ENCODE results near the gene SPATA9. TPM values are rescaled to one million over a fixed set of nuclear protein-coding genes. Genes with fewer than 3 reads are reported as not detected.

SPATA9 gene
- total and polyA plus RNA-seq, 2 of the 13 experiments (the other 11 are each of a cell fraction or from before 2014, with no cell fraction given): not detected

- peak overlapping the region; percentile 26 for H3K4me2 ChIP-seq (ENCODE audit: low read depth, low read length)
- WGBS (ENCODE audit: low lambda C conversion rate): under 1% methylated on average over 3 of the region's 3 CpGs
- H3K79me2 ChIP-seq (ENCODE audit: insufficient read depth, low read length): no peaks in the 10 kb centered on the region
- peak; percentile 86 for FAIRE-seq
- no peaks in the 10 kb centered on the region for H3K27me3 ChIP-seq (ENCODE audit: control insufficient read depth in 1 of 2, insufficient read depth in 2 of 2, low read length in 2 of 2)
- POLR2A ChIA-PET: interaction anchor here (1.3 kb wide), 1 partner anchor 66 kb away, joined by 3 read pairs; the partner anchor contains the start of gene RHOBTB3
- BruUV-seq (replicated peaks): no TSS peak
- H3K27ac ChIP-seq (ENCODE audit: extremely low read length, insufficient read depth, low read length): no peak overlapping the region
- intact Hi-C loops (cut with micrococcal nuclease; ENCODE audit: unreplicated experiment) (loop anchor here (1.0 to 2.0 kb wide), 3 partner anchors 67 to 183 kb away; partner anchors contain the start of gene RHOBTB3), in situ Hi-C loops (cut with HindIII; ENCODE audit: extremely low pct_ligation_motif_present, low pct_unique_long_range_greater_than_20kb) (no loop called here)
- no peak overlapping the region for H3K4me3 ChIP-seq (replicated peaks in 1 of 3; ENCODE audit: insufficient read depth in 1 of 3, low read depth in 2 of 3, low read length in 3 of 3)
- peak; percentile 43; the same call in 1 of the 3 replicates for ATAC-seq
- no peaks in the 10 kb centered on the region for H4K20me1 ChIP-seq (ENCODE audit: insufficient read depth, low read length)
- H3K4me1 ChIP-seq (ENCODE audit: insufficient read depth, low read length): peaks cover 6% of the 10 kb centered on the region; the same call in 1 of the 2 replicates
- CTCF ChIA-PET (ENCODE audit: low intra/inter-chr PET ratio, low total read pairs): interaction anchor here (0.9 to 1.9 kb wide), 2 partner anchors 117 to 183 kb away, joined by 3 to 10 read pairs; no protein-coding TSS in a partner anchor
- no peaks in the 10 kb centered on the region for H3K36me3 ChIP-seq (replicated peaks in 1 of 2; ENCODE audit: control insufficient read depth in 1 of 2, insufficient read depth in 2 of 2, low read length in 2 of 2)
- no peaks in the 10 kb centered on the region for H3K9me3 ChIP-seq (ENCODE audit: low read length)
- DNase-seq (ENCODE audit: low spot score): peak; percentile 25
- no peak overlapping the region for H3K9ac ChIP-seq (ENCODE audit: insufficient read depth, low read depth, low read length)
- H2AFZ ChIP-seq (ENCODE audit: low read length): no peak overlapping the region
- 0 out of 2 replicates have a peak, but pooled peaks have one; percentile 20 for TF ChIP-seq ZGPAT (CRISPR knock-in tag; IDR thresholded peaks at IDR 0.05)
- TF ChIP-seq, protein P1, sequence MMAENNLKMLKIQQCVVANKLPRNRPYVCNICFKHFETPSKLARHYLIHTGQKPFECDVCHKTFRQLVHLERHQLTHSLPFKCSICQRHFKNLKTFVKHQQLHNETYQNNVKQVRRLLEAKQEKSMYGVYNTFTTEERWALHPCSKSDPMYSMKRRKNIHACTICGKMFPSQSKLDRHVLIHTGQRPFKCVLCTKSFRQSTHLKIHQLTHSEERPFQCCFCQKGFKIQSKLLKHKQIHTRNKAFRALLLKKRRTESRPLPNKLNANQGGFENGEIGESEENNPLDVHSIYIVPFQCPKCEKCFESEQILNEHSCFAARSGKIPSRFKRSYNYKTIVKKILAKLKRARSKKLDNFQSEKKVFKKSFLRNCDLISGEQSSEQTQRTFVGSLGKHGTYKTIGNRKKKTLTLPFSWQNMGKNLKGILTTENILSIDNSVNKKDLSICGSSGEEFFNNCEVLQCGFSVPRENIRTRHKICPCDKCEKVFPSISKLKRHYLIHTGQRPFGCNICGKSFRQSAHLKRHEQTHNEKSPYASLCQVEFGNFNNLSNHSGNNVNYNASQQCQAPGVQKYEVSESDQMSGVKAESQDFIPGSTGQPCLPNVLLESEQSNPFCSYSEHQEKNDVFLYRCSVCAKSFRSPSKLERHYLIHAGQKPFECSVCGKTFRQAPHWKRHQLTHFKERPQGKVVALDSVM (CRISPR knock-in tag; IDR thresholded peaks at IDR 0.05): no peak
- TF ChIP-seq TGIF2 (CRISPR knock-in tag; IDR thresholded peaks at IDR 0.05): no peak
- TF ChIP-seq STAG1 (CRISPR knock-in tag; IDR thresholded peaks at IDR 0.05): peak; percentile 63
- no peak for TF ChIP-seq TFDP2 (CRISPR knock-in tag; IDR thresholded peaks at IDR 0.05)
- TF ChIP-seq LCORL (IDR thresholded peaks at IDR 0.05): no peak
- TF ChIP-seq LCORL (CRISPR knock-in tag; IDR thresholded peaks at IDR 0.05): no peak
- no peak for TF ChIP-seq NFE2L1 (CRISPR knock-in tag; IDR thresholded peaks at IDR 0.05; ENCODE audit: borderline replicate concordance)
- no peak for TF ChIP-seq BORCS8-MEF2B (CRISPR knock-in tag; IDR thresholded peaks at IDR 0.05)
- no peak for TF ChIP-seq KLF15 (CRISPR knock-in tag; IDR thresholded peaks at IDR 0.05; ENCODE audit: borderline replicate concordance)
- TF ChIP-seq RAD21 (CRISPR knock-in tag; IDR thresholded peaks at IDR 0.05): peak; percentile 33; the same call in 1 of the 2 replicates
- no peak for TF ChIP-seq ZSCAN9 (CRISPR knock-in tag; IDR thresholded peaks at IDR 0.05; ENCODE audit: borderline replicate concordance)
- TF ChIP-seq, protein P2, sequence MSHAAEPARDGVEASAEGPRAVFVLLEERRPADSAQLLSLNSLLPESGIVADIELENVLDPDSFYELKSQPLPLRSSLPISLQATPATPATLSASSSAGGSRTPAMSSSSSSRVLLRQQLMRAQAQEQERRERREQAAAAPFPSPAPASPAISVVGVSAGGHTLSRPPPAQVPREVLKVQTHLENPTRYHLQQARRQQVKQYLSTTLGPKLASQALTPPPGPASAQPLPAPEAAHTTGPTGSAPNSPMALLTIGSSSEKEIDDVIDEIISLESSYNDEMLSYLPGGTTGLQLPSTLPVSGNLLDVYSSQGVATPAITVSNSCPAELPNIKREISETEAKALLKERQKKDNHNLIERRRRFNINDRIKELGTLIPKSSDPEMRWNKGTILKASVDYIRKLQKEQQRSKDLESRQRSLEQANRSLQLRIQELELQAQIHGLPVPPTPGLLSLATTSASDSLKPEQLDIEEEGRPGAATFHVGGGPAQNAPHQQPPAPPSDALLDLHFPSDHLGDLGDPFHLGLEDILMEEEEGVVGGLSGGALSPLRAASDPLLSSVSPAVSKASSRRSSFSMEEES (CRISPR knock-in tag; IDR thresholded peaks at IDR 0.05): 0 out of 2 replicates have a peak, but pooled peaks have one; percentile 31
- no peak for TF ChIP-seq ZKSCAN5 (CRISPR knock-in tag; IDR thresholded peaks at IDR 0.05)
- no peak for TF ChIP-seq DZIP1 (CRISPR knock-in tag; IDR thresholded peaks at IDR 0.05)
- peak; percentile 68 for TF ChIP-seq MIXL1 (CRISPR knock-in tag; IDR thresholded peaks at IDR 0.05)
Observed at GRCh38 chr5:95664204-95664786, 18.5 kb downstream of the SPATA9 start.
